Measurements from ENCODE around the gene WDR27.
"Not testable (repeated sequence)": the region's sequence is repeated elsewhere in the genome, so short reads cannot be mapped to it uniquely, and the experiment has no call there.

WDR27 gene

DNA sequence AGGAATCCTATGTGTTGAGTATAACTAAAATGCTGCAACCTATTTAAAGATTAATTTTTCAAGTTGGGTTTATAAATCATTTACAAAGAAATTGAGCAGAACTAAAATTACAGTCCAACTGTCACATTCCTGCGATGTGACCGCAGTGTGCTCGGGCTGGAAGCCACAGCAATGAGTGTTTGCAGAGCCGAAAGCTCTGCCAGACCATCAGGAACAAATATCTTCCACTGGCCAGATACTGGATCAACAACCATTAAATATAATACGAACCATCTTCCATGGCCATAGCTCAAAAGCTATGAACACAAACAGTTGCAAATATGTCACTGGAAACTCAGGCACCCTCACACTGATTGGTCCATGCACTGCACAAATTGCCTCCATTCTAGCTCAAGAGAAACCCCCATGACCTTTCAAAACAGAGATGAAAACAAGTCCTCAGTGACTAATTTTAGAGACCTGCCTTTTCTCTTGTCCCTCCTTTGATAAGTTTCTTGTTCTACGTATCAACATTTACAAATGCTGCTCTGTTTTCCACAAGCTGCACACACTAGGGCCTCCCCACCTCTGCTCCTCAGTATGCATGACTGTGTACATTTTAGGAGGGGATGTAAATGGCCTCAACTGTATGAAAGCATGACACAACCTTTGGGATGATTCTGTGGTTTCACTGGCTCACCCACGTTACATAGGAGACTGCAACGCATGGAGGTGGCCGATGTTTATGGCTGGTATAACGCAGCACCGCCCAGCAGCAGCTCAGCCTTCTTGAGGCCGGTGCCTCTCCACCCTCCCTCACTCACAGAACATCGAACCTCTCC lies 171.7 kb downstream of the WDR27 start:
- no peaks in the 10 kb centered on the region for H3K36me3 ChIP-seq (ENCODE audit: control insufficient read depth, low read depth, low read length)
- no peaks in the 10 kb centered on the region for H3K4me1 ChIP-seq (ENCODE audit: control insufficient read depth, low read depth, low read length)
- peaks cover 3% of the 10 kb centered on the region for H3K9me3 ChIP-seq (ENCODE audit: control insufficient read depth, low read depth, low read length)
- H3K9ac ChIP-seq (ENCODE audit: low read length), result no peak overlapping the region
- H3K27me3 ChIP-seq (ENCODE audit: control insufficient read depth, insufficient read depth, low read length), result no peaks in the 10 kb centered on the region
- H3K27ac ChIP-seq (ENCODE audit: low read length), result no peak overlapping the region
- H3K4me3 ChIP-seq (ENCODE audit: low read length), result no peak overlapping the region

DNA sequence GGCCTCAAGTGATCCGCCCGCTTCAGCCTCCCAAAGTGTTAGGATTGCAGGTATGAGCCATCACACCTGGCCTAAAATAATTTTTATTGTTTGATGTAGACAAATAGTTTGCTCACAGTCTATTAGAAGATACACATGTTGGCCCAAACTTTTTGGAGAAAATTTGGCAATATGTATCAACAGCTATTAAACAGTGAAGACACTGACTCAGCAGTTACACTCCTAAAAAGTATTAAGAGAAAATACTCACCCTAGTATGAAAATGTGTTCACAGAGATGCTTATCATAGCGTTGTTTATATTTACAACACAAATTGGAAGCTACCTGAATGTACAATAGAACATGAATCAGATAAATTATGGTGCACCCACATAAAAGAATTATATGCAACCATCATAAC lies 173.1 kb downstream of the WDR27 start:
- Histone ChIP-seq H3K27me3 (ENCODE audit: control insufficient read depth, insufficient read depth, low read length) (no peaks in the 10 kb centered on the region), H3K4me1 (ENCODE audit: control insufficient read depth, low read depth, low read length) (no peaks in the 10 kb centered on the region), H3K27ac (ENCODE audit: low read length) (no peak overlapping the region), H3K36me3 (ENCODE audit: control insufficient read depth, low read depth, low read length) (no peaks in the 10 kb centered on the region), H3K9me3 (ENCODE audit: control insufficient read depth, low read depth, low read length) (no peaks in the 10 kb centered on the region), H3K9ac (ENCODE audit: low read length) (no peak overlapping the region), H3K4me3 (ENCODE audit: low read length) (no peak overlapping the region)

GRCh38 chr6:169527306-169527705 lies 174.5 kb downstream of the WDR27 start:
- peaks cover 2% of the 10 kb centered on the region for H3K9me3 ChIP-seq (ENCODE audit: control insufficient read depth, low read depth, low read length)
- no peaks in the 10 kb centered on the region for H3K27me3 ChIP-seq (ENCODE audit: control insufficient read depth, insufficient read depth, low read length)
- no peaks in the 10 kb centered on the region for H3K36me3 ChIP-seq (ENCODE audit: control insufficient read depth, low read depth, low read length)
- no peak overlapping the region for H3K9ac ChIP-seq (ENCODE audit: low read length)
- H3K27ac ChIP-seq (ENCODE audit: low read length), result no peak overlapping the region
- no peak overlapping the region for H3K4me3 ChIP-seq (ENCODE audit: low read length)
- no peaks in the 10 kb centered on the region for H3K4me1 ChIP-seq (ENCODE audit: control insufficient read depth, low read depth, low read length)

- Histone ChIP-seq H3K27ac (ENCODE audit: low read length) (no peak overlapping the region), H3K9ac (ENCODE audit: low read length) (no peak overlapping the region), H3K9me3 (ENCODE audit: control insufficient read depth, low read depth, low read length) (peaks cover 14% of the 10 kb centered on the region), H3K4me1 (ENCODE audit: control insufficient read depth, low read depth, low read length) (no peaks in the 10 kb centered on the region), H3K36me3 (ENCODE audit: control insufficient read depth, low read depth, low read length) (no peaks in the 10 kb centered on the region), H3K4me3 (ENCODE audit: low read length) (no peak overlapping the region), H3K27me3 (ENCODE audit: control insufficient read depth, insufficient read depth, low read length) (no peaks in the 10 kb centered on the region)
Measured at GRCh38 chr6:169521825-169522224, 180.0 kb downstream of the WDR27 start.

- Histone ChIP-seq H3K27me3 (ENCODE audit: control insufficient read depth, insufficient read depth, low read length) (no peaks in the 10 kb centered on the region), H3K27ac (ENCODE audit: low read length) (no peak overlapping the region), H3K9ac (ENCODE audit: low read length) (no peak overlapping the region), H3K4me3 (ENCODE audit: low read length) (no peak overlapping the region), H3K36me3 (ENCODE audit: control insufficient read depth, low read depth, low read length) (no peaks in the 10 kb centered on the region), H3K9me3 (ENCODE audit: control insufficient read depth, low read depth, low read length) (peaks cover 14% of the 10 kb centered on the region), H3K4me1 (ENCODE audit: control insufficient read depth, low read depth, low read length) (no peaks in the 10 kb centered on the region)
Measured at GRCh38 chr6:169520104-169520503, 181.7 kb downstream of the WDR27 start.

GRCh38 chr6:169518451-169518850 lies 183.4 kb downstream of the WDR27 start:
- H3K9me3 ChIP-seq (ENCODE audit: control insufficient read depth, low read depth, low read length), result peaks cover 14% of the 10 kb centered on the region

DNA sequence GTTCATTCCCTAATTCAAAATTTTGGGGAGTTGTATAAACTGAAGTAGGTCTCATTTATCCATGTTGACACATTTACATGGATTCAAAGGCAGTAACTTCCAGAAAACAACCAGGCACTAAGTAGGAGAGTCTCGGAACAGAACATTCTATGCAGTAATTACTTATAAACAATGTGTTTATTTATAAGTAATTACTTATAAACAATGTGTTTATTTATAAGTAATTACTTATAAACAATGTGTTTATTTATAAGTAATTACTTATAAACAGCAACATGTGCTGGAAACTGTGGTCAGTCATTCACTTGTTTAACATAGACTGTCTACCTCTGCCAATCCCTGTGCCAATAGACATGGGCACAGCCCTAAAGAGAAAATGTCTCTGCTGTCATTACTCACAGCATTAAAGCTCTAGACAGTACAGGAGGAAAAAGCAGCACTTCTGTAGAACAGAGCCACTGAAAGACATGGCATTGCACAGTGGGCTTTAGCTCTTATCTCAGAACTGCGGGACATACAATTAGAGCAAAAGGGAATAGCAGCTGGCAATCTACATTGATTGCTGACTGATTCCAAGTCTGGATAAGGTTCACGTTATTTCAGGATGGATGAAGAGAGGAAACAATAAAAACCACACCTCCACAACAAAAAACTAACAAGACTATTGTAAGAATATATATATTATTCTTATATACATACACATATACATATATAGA lies 188.2 kb downstream of the WDR27 start:
- no peak overlapping the region for H3K4me3 ChIP-seq (ENCODE audit: low read length)
- peaks cover 6% of the 10 kb centered on the region for H3K9me3 ChIP-seq (ENCODE audit: control insufficient read depth, low read depth, low read length)
- no peaks in the 10 kb centered on the region for H3K4me1 ChIP-seq (ENCODE audit: control insufficient read depth, low read depth, low read length)
- no peaks in the 10 kb centered on the region for H3K36me3 ChIP-seq (ENCODE audit: control insufficient read depth, low read depth, low read length)
- H3K9ac ChIP-seq (ENCODE audit: low read length), result no peak overlapping the region
- no peaks in the 10 kb centered on the region for H3K27me3 ChIP-seq (ENCODE audit: control insufficient read depth, insufficient read depth, low read length)
- H3K27ac ChIP-seq (ENCODE audit: low read length), result no peak overlapping the region

More at GRCh38 chr6:169518451-169518850, 183.4 kb downstream of the WDR27 start:
- H3K4me3 ChIP-seq (ENCODE audit: low read length), result no peak overlapping the region
- H3K4me1 ChIP-seq (ENCODE audit: control insufficient read depth, low read depth, low read length), result no peaks in the 10 kb centered on the region
- no peaks in the 10 kb centered on the region for H3K36me3 ChIP-seq (ENCODE audit: control insufficient read depth, low read depth, low read length)
- H3K27me3 ChIP-seq (ENCODE audit: control insufficient read depth, insufficient read depth, low read length), result no peaks in the 10 kb centered on the region
- H3K27ac ChIP-seq (ENCODE audit: low read length), result no peak overlapping the region
- H3K9ac ChIP-seq (ENCODE audit: low read length), result no peak overlapping the region

GRCh38 chr6:169511785-169512184 lies 190.0 kb downstream of the WDR27 start:
- H3K4me1 ChIP-seq (ENCODE audit: control insufficient read depth, low read depth, low read length); H3K9ac ChIP-seq (ENCODE audit: low read length); H3K27me3 ChIP-seq (ENCODE audit: control insufficient read depth, insufficient read depth, low read length); H3K36me3 ChIP-seq (ENCODE audit: control insufficient read depth, low read depth, low read length); H3K4me3 ChIP-seq (ENCODE audit: low read length); H3K9me3 ChIP-seq (ENCODE audit: control insufficient read depth, low read depth, low read length); H3K27ac ChIP-seq (ENCODE audit: low read length): not testable (repeated sequence)

- Histone ChIP-seq H3K4me3 (ENCODE audit: low read length) (no peak overlapping the region), H3K9ac (ENCODE audit: low read length) (no peak overlapping the region), H3K27ac (ENCODE audit: low read length) (no peak overlapping the region), H3K27me3 (ENCODE audit: control insufficient read depth, insufficient read depth, low read length) (no peaks in the 10 kb centered on the region), H3K9me3 (ENCODE audit: control insufficient read depth, low read depth, low read length) (no peaks in the 10 kb centered on the region), H3K36me3 (ENCODE audit: control insufficient read depth, low read depth, low read length) (no peaks in the 10 kb centered on the region), H3K4me1 (ENCODE audit: control insufficient read depth, low read depth, low read length) (no peaks in the 10 kb centered on the region)
Measured at GRCh38 chr6:169510871-169511270, 191.0 kb downstream of the WDR27 start.

DNA sequence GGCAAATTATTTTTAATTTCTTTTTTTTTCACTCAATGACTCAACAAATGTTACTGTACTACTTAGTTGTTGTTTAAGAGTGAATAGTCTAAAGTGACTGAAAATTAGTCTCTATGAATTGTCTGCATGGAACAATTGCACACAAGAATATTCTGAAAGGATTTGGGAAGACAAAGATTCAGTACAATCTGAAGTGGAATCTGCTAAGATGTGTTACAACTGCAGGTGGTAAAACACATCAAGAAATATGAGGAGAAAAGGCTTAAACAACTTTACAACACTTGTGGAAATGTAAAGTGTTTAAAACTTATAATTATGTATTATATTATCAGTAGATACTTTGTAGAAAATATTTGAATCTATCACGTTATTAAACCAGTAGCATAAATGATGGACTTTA lies 193.4 kb downstream of the WDR27 start:
- no peak overlapping the region for H3K27ac ChIP-seq (ENCODE audit: low read length)
- H3K9ac ChIP-seq (ENCODE audit: low read length), result no peak overlapping the region
- no peaks in the 10 kb centered on the region for H3K9me3 ChIP-seq (ENCODE audit: control insufficient read depth, low read depth, low read length)
- no peak overlapping the region for H3K4me3 ChIP-seq (ENCODE audit: low read length)
- H3K4me1 ChIP-seq (ENCODE audit: control insufficient read depth, low read depth, low read length), result no peaks in the 10 kb centered on the region
- no peaks in the 10 kb centered on the region for H3K27me3 ChIP-seq (ENCODE audit: control insufficient read depth, insufficient read depth, low read length)
- no peaks in the 10 kb centered on the region for H3K36me3 ChIP-seq (ENCODE audit: control insufficient read depth, low read depth, low read length)

DNA sequence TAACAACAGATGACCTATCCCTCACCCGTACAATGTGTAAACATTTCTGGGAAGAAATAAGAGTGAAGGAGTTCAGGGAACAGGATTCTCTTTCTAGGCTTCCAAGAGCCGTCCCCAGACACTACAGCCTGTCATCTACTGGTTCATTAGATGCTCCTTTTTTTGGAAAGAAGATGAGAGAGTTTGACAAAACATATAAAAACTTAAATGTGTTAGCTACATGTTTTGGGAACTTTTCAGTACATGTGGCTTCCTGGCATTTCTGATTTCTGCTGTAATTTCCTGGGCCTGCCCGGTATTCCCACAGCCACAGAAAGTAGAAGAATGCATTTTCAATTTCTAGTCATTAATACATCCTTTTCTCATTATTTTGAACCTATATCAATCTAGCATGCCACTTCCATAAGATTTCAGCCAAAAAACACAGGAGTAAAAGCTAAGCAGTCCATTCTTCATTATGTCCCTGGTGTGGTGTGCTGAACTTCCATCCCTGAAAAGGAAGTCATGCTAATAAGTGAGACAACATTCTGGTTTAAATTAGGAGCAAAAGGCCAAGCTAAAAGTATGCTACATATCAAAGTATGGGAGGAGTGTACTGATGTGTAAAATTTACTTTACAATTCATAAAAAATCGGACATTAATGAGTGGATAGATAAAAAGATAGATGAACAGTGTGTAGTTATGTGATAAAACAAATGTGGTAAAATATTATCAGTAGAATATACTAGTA lies 198.2 kb downstream of the WDR27 start:
- Histone ChIP-seq H3K9me3 (ENCODE audit: control insufficient read depth, low read depth, low read length) (no peaks in the 10 kb centered on the region), H3K36me3 (ENCODE audit: control insufficient read depth, low read depth, low read length) (no peaks in the 10 kb centered on the region), H3K27me3 (ENCODE audit: control insufficient read depth, insufficient read depth, low read length) (no peaks in the 10 kb centered on the region), H3K27ac (ENCODE audit: low read length) (no peak overlapping the region), H3K4me3 (ENCODE audit: low read length) (no peak overlapping the region), H3K4me1 (ENCODE audit: control insufficient read depth, low read depth, low read length) (no peaks in the 10 kb centered on the region), H3K9ac (ENCODE audit: low read length) (no peak overlapping the region)
